ENCODE measurements around the gene BHLHE41.

The BHLHE41 gene

DNA sequence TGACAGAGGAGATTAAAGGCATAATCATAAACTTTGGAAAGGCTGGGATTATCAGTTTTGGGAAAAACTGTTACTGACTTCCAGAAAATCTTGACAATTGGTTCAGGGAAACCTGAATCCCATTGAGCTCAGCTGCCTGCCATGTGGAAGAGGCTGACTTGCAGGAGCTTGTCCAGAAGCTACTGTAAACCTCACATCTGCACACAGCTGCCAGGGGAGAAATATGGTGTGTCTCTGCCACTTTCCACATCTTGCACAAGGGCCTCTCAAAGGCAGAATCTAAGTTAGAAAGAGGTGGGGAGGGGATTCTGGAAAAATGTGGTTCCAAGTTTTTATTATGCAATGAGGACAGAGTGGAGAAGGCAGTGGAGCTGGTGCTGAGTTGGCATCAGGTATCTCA is 8.7 kb upstream of the BHLHE41 start:
- no peak for DNase-seq

- no peak for DNase-seq
Measured at GRCh38 chr12:26132866-26133265, 8.0 kb upstream of the BHLHE41 start.

DNA sequence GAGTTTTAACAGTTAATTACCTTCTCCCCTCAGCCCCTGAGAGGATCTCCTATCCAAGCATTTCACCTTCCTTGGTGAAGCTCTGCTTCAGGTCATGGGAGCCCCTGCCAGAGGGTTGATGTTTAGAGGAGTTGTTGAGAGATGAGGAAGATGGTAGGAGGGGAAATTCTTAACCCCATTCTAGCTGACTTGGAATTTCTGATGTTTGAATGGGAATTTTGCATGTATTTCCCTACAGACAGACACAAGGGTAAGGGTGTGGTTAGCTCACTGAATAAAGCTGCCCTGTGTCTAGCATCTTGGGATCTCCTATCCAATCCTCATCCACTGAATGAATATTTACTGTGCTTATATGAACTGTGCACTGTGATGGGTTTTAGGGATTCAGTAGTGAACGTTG is 7.1 kb upstream of the BHLHE41 start:
- no peak for DNase-seq

GRCh38 chr12:26130728-26131127 is 5.9 kb upstream of the BHLHE41 start:
- no peak for DNase-seq

DNA sequence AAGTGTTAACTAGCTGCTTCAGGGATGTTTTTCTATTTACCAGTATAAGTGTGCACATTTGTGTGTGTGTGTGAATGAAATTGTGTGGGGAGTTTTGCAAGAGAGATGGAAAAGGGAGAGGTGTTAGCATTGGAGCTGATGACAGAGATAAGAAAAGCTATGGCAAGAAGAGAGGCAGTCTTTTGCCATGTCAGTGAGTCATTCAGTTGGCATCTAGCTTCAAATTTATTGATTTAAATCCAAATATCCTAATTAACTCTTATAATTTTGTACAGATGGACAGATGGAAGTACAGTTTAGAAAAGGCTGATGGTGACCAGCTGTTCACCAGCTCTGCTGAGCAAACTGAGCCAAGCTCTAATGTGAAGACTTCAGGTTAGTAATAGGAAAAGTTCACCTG is 3.3 kb upstream of the BHLHE41 start:
- DNase-seq, result no peak

- DNase-seq, result no peak
Measured at GRCh38 chr12:26127404-26127803, 2.6 kb upstream of the BHLHE41 start.

GRCh38 chr12:26126340-26127284 is 1.8 kb upstream of the BHLHE41 start:
- no peak for DNase-seq

- no peak for DNase-seq
Measured at GRCh38 chr12:26125400-26126339, 833 bp upstream of the BHLHE41 start.

DNA sequence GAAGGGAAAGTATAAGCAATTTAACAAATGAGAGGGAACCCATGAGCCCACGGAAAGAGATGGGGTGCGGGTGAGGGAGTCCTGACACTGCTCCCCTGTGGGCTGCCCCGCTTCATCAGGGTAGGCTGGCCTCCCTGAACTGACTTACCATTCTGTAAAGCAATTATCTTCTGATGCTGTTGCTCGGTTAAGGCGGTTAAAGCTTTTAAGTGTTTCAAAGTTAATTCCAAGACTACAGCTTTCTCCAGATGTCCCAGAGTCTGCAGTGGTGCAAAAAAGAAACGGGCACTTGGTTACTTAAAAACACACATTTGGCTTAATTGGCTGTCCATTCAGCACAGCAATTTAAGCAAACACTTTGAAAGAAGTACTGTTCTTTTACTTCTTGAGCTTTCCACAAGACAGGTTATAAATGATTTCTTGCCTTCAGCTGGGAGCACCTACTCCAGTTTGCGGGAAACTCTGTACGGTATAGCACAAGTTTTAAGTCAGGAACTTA is 1.3 kb downstream of the BHLHE41 start:
- no peak for DNase-seq

DNA sequence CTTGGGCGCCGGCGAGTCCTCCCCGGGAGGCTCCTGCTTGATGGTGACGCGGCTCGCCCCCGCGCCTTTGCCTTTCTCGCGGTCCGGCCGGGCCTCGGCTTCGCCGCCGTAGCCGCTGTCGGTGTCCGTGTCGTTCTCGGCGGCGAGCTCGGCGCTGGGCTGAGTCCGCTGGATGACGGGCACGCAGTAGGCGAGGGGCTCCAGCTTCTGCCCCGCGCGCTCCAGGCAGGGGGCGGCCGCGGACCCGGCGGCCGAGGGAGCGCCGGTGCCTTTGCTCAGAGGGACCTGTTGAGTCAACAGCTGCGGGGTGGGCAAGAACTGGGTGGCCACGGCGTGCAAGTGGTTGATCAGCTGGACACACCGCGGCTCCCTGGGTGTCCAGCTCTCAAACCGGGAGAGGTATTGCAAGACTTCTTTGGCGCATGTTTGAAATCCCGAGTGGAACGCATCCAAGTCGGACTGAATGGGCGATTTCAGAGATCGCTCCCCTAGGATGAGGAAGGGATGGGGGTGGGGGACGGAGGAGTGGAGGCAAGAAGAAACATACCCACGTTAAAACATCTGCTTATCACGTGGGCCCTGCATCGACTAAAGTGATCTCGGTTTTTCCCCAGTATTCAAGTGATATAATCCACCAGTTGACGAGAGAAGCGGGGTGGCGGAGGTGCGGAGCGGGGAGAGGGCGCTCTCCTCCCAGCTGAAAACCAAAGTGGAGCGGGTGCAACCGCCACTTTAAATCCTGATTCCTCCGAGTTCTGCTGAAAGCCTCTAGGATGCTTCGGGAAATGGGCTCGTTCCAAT is 2.0 kb downstream of the BHLHE41 start:
- no peak for DNase-seq

DNA sequence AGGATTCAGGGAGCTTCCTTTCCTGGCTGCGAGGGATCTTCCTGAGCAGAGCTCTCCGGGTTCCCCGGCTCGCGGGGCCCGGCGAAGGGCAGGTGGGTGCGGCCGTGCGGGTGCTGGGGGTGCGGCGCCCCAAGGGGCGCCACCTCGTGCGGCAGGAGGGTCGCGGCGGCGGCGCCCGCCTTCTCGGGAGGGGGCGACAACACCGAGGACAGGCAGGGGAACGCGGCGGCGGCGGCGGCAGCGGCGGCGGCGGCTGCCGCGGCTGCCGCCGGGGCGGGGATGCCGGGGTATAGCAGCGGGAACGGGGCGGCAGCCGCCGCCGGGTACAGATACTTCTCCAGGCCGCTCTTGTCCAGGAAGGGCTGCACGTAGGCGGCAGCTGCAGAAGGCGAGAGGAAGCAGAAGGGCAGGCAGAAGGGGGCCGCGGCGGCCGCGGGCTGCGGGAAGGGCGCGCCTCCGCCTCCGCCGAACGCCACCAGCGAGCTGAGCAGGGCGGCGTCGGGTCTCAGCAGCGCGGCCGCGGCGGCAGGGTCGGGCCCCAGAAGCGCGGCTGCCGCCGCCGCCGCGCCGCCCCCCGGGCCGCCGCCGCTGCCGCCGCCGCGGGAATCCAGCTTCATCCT is 2.7 kb downstream of the BHLHE41 start:
- no peak for DNase-seq

DNA sequence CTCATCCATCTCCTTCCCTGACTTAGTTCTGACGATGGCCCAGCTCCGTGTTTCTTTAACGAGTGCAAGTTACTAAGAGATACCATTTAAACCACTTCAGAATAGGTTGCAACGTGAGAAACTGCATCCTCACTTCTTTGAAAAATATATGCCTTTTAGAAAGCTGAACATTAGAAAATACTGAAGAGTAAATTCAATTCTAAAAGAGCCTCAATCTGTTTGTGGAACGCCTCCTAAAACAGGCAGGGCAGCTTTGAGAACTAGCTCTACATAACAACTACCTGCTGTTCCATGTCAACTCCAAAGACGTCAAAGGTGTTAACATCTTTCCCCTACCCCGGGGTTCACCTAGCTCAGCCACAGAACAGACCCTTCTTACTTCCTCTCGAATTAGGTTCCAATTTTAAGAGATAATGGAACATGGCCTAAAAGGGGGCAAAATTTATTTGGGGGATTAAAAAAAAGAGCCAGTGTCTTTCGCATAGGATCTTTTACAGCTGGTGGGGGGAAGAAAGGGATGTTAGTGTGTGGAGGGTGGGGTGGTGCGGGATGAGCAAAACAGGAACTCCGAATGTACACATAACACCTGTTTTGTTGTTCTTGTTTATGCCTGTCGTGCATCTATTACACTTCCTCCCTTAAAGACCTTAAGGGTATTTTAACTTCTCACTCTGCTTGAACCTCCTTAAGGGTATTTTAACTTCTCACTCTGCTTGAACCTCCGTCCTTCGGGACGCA is 3.3 kb downstream of the BHLHE41 start:
- no peak for DNase-seq

GRCh38 chr12:26120561-26121274 is 4.1 kb downstream of the BHLHE41 start:
- no peak for DNase-seq

- DNase-seq, result no peak
Measured at GRCh38 chr12:26119391-26119989, 5.3 kb downstream of the BHLHE41 start.

GRCh38 chr12:26118308-26118707 is 6.5 kb downstream of the BHLHE41 start:
- no peak for DNase-seq

GRCh38 chr12:26116829-26117715 is 7.8 kb downstream of the BHLHE41 start:
- no peak for DNase-seq

GRCh38 chr12:26114720-26115401 is 10.0 kb downstream of the BHLHE41 start:
- no peak for DNase-seq

Data from effector CD4-positive, alpha-beta T cell (primary cell).